GM12878 (cell line): ENCODE measurements around the gene SEC16B. TPM values are rescaled to one million over a fixed set of nuclear protein-coding genes. Genes with fewer than 3 reads are reported as not detected.

ENCODE experiments used
- ATAC-seq: fragments of 200-7000 bp; cut with Tn5 transposase; 3 replicates; pipeline ENCODE4 v1.9.1; 2020; ENCODE audit warnings: mild to moderate bottlenecking, moderate library complexity
- BruUV-seq: library from RNA; stranded (reverse); fragments of 400-500 nt; replicated peaks from 2 replicates; lab custom pipeline; 2021; lab: Mats Ljungman, UMichigan
- CTCF ChIA-PET: fragments of 300-600 bp; sonication (Branson Sonifier 250); formaldehyde crosslinking; extraction: SDS; loops from one replicate; lab custom pipeline; 2021; ENCODE audit warnings: inconsistent platforms; lab: Yijun Ruan, JAX
- POLR2A ChIA-PET: fragments of 350-600 bp; formaldehyde crosslinking; extraction: SDS; loops from one replicate; lab custom pipeline; 2021; ENCODE audit warnings: inconsistent platforms; lab: Charles Lee
- RAD21 ChIA-PET: fragments of 300-600 bp; sonication (Branson Sonifier 250); formaldehyde crosslinking; loops from one replicate; lab custom pipeline; 2023; ENCODE audit warnings: antibody characterized with exemption; ENCODE audit not compliant: unreplicated experiment; lab: Charles Lee
- SMC1A ChIA-PET: fragments of 300-600 bp; sonication (Branson Sonifier 250); formaldehyde crosslinking; loops from one replicate; lab custom pipeline; 2023; ENCODE audit not compliant: unreplicated experiment, uncharacterized antibody; lab: Charles Lee
- DNase-seq: peaks from one replicate; pipeline ENCODE4 v3.0.0-alpha.2; 2011; ENCODE audit warnings: low read depth, low spot score
- FAIRE-seq: peaks from 3 replicates; lab custom pipeline; 2011; peaks lifted over from hg19 to GRCh38; lab: Jason Lieb, UNC
- H2AFZ ChIP-seq: 2 replicates; pipeline ENCODE4 v1.6.0; 2011; ENCODE audit warnings: low read depth, low read length, control low read depth; ENCODE audit not compliant: control insufficient read depth
- H3K27ac ChIP-seq: 2 replicates; pipeline ENCODE4 v1.5.1; 2011; ENCODE audit warnings: control low read depth; ENCODE audit not compliant: control insufficient read depth, insufficient read depth
- H3K27me3 ChIP-seq, 2 experiments: replicated peaks in 1 of 2; 2 replicates each; pipeline versions ENCODE4 v1.6.0 to v1.6.1; 2011; ENCODE audit warnings: low read length in 1 of 2; ENCODE audit not compliant: control insufficient read depth in 2 of 2, insufficient read depth in 2 of 2
- H3K36me3 ChIP-seq, 2 experiments: 2 replicates each; pipeline ENCODE4 v1.5.1; 2011; ENCODE audit warnings: low read length in 1 of 2; ENCODE audit not compliant: control insufficient read depth in 2 of 2, insufficient read depth in 2 of 2
- H3K4me1 ChIP-seq: 2 replicates; pipeline ENCODE4 v1.6.1; 2011; ENCODE audit warnings: mild to moderate bottlenecking, low read length, moderate library complexity, mixed read lengths; ENCODE audit not compliant: control insufficient read depth, insufficient read depth
- H3K4me2 ChIP-seq: 2 replicates; pipeline ENCODE4 v1.6.0; 2011; ENCODE audit warnings: control low read depth; ENCODE audit not compliant: control insufficient read depth, insufficient read depth
- H3K4me3 ChIP-seq: fragments of 200-600 bp; sonication (generic); 2 replicates; pipeline ENCODE4 v1.5.1; 2016
- H3K79me2 ChIP-seq: 2 replicates; pipeline ENCODE4 v1.6.0; 2011; ENCODE audit warnings: low read length; ENCODE audit not compliant: control insufficient read depth, insufficient read depth
- H3K9ac ChIP-seq: 2 replicates; pipeline ENCODE4 v1.8.0; 2011; ENCODE audit warnings: low read length, control low read depth, mixed read lengths; ENCODE audit not compliant: control insufficient read depth, insufficient read depth
- H3K9me3 ChIP-seq: replicated peaks from 3 replicates; pipeline ENCODE4 v1.5.1; 2011; ENCODE audit warnings: mild to moderate bottlenecking, low read length; ENCODE audit not compliant: control insufficient read depth, insufficient read depth
- H4K20me1 ChIP-seq: 2 replicates; pipeline ENCODE4 v1.6.0; 2011; ENCODE audit not compliant: control insufficient read depth, insufficient read depth
- CEBPZ ChIP-seq: fragments of 150-350 bp; IDR thresholded peaks from 2 replicates; pipeline ENCODE4 v1.6.1; 2016; ENCODE audit warnings: low read depth, low read length
- CHD4 ChIP-seq: fragments of 200-600 bp; sonication (generic); IDR thresholded peaks from 2 replicates; pipeline ENCODE4 v1.6.1; 2016; ENCODE audit warnings: mild to moderate bottlenecking
- FOS ChIP-seq: IDR thresholded peaks from 3 replicates; pipeline ENCODE4 v1.6.1; 2011; ENCODE audit warnings: borderline replicate concordance; ENCODE audit not compliant: insufficient read length; ENCODE audit errors: extremely low read depth
- HDAC2 ChIP-seq: fragments of 200-600 bp; sonication (generic); IDR thresholded peaks from 2 replicates; pipeline ENCODE4 v1.6.1; 2017
- IRF4 ChIP-seq: IDR thresholded peaks from 2 replicates; pipeline ENCODE4 v1.6.1; 2011; ENCODE audit warnings: low read depth, low read length
- KLF5 ChIP-seq: fragments of 450-650 bp; IDR thresholded peaks from 2 replicates; pipeline ENCODE4 v1.6.1; 2014; ENCODE audit warnings: mild to moderate bottlenecking; ENCODE audit not compliant: partially characterized antibody
- LARP7 ChIP-seq: fragments of 450-650 bp; IDR thresholded peaks from 2 replicates; pipeline ENCODE4 v1.6.1; 2017; ENCODE audit warnings: mild to moderate bottlenecking
- MEF2B ChIP-seq: fragments of 450-650 bp; IDR thresholded peaks from 2 replicates; pipeline ENCODE4 v1.6.1; 2018; ENCODE audit warnings: mild to moderate bottlenecking, moderate library complexity; ENCODE audit not compliant: partially characterized antibody, poor library complexity, severe bottlenecking
- MLLT1 ChIP-seq: fragments of 450-650 bp; IDR thresholded peaks from 2 replicates; pipeline ENCODE4 v1.6.1; 2016; ENCODE audit warnings: mild to moderate bottlenecking
- NBN ChIP-seq: fragments of 450-650 bp; IDR thresholded peaks from 2 replicates; pipeline ENCODE4 v1.6.1; 2016
- NR2C1 ChIP-seq: fragments of 450-650 bp; IDR thresholded peaks from 2 replicates; pipeline ENCODE4 v1.6.1; 2017; ENCODE audit warnings: antibody characterized with exemption, mild to moderate bottlenecking, moderate library complexity
- NR2F1 ChIP-seq: fragments of 450-650 bp; conservative IDR thresholded peaks from 2 replicates; pipeline ENCODE4 v1.6.1; 2017; ENCODE audit warnings: mild to moderate bottlenecking
- RCOR1 ChIP-seq: conservative IDR thresholded peaks from 2 replicates; pipeline ENCODE4 v1.6.1; 2012; ENCODE audit warnings: low read depth, low read length, improper control_type of control experiment
- RELB ChIP-seq: fragments of 450-650 bp; IDR thresholded peaks from 2 replicates; pipeline ENCODE4 v1.6.1; 2017; ENCODE audit warnings: low read depth, mild to moderate bottlenecking, moderate library complexity
- TCF12 ChIP-seq: IDR thresholded peaks from 2 replicates; pipeline ENCODE4 v1.6.1; 2011; ENCODE audit warnings: low read depth, mild to moderate bottlenecking, low read length
- WRNIP1 ChIP-seq: IDR thresholded peaks from 2 replicates; pipeline ENCODE4 v1.6.1; 2011; ENCODE audit warnings: low read depth, low read length, improper control_type of control experiment, borderline replicate concordance
- YBX1 ChIP-seq: fragments of 450-650 bp; IDR thresholded peaks from 2 replicates; pipeline ENCODE4 v1.6.1; 2016; ENCODE audit warnings: antibody characterized with exemption
- ZBED1 ChIP-seq: IDR thresholded peaks from 2 replicates; pipeline ENCODE4 v1.6.1; 2016; ENCODE audit warnings: borderline replicate concordance
- WGBS: methylation state at CpG from one replicate; pipeline ENCODE4 v1.1.6; 2016; ENCODE audit warnings: low lambda C conversion rate; ENCODE audit not compliant: insufficient replicate concordance, insufficient coverage; ENCODE audit errors: missing lambda C conversion rate; 5-methylcytosine and 5-hydroxymethylcytosine counted together
- in situ Hi-C: fragments of 300-500 bp; cut with MboI; formaldehyde crosslinking; loops from 9 replicates; pipeline ENCODE4 v1.14.3; 2018; ENCODE audit warnings: mixed read lengths
- intact Hi-C: fragments of 100-400 bp; cut with micrococcal nuclease; formaldehyde crosslinking; loops from one replicate; pipeline ENCODE4 v1.14.2; 2022; ENCODE audit not compliant: unreplicated experiment
- polyA plus RNA-seq, 11 experiments: library from polyadenylated mRNA; depleted of rRNA in 4 of 11; unstranded in 6 of 11; stranded (reverse) in 5 of 11; fragments of >200 nt; fragmentation: Nextera tagmentation in 4 of 11; fragmentation: Illumina TruSeq in 1 of 11; extraction: Ambion mirVana in 4 of 11; extraction: Trizol in 1 of 11; gene quantifications; 1 replicate in 1 of 11; 2 replicates in 10 of 11; pipeline versions ENCODE4 v1.2.1 to v1.2.3, GENCODE V29; 2011 to 2016; ENCODE audit warnings: inconsistent platforms in 2 of 11, missing spikeins in 2 of 11, low read depth in 1 of 11
- total RNA-seq, 4 experiments: library from RNA; depleted of rRNA in 3 of 4; stranded (reverse); fragments of >200 nt in 3 of 4; fragmentation: Illumina TruSeq in 1 of 4; extraction: Trizol in 1 of 4; gene quantifications; 2 replicates each; pipeline versions ENCODE4 v1.2.1 to v1.2.3, GENCODE V29; 2013 to 2021

Gene SEC16B
- total and polyA plus RNA-seq, 10 of the 15 experiments (the other 5 are each of a cell fraction or from before 2014, with no cell fraction given): 0.10 to 0.94 (median 0.17) TPM; not detected in 2

GRCh38 chr1:177934461-177934860, 35.4 kb downstream of the SEC16B start:
- no peaks in the 10 kb centered on the region; the same call in 1 of the 2 replicates for H4K20me1 ChIP-seq
- H3K9ac ChIP-seq: no peak overlapping the region
- FAIRE-seq (no peak), DNase-seq (no peak), ATAC-seq (no peak)
- ChIA-PET CTCF (interaction anchor here (0.8 to 1.9 kb wide), 3 partner anchors 9 to 12 kb away, joined by 3 to 5 read pairs (median 4); no protein-coding TSS in a partner anchor), POLR2A (no interaction called here), RAD21 (interaction anchor here (1.8 to 2.4 kb wide), 2 partner anchors 9 to 12 kb away, joined by 4 to 9 read pairs; no protein-coding TSS in a partner anchor), SMC1A (interaction anchor here (0.6 to 1.1 kb wide), 4 partner anchors 10 to 424 kb away, joined by 3 read pairs; no protein-coding TSS in a partner anchor)
- H3K27me3 ChIP-seq: peaks cover 0 to 4% of the 10 kb centered on the region in 2 experiments
- no peak for TF ChIP-seq FOS
- TF ChIP-seq WRNIP1: no peak
- no peak for TF ChIP-seq NR2C1
- TF ChIP-seq ZBED1: no peak
- no peak for TF ChIP-seq RCOR1
- TF ChIP-seq NBN: no peak
- no peak for TF ChIP-seq CHD4
- TF ChIP-seq TCF12: no peak
- no peak for TF ChIP-seq RELB
- TF ChIP-seq KLF5: no peak
- no peak for TF ChIP-seq CEBPZ
- TF ChIP-seq IRF4: no peak
- no peak for TF ChIP-seq HDAC2
- TF ChIP-seq YBX1: no peak
- no peak for TF ChIP-seq LARP7
- TF ChIP-seq MEF2B: no peak
- TF ChIP-seq NR2F1: no peak
- TF ChIP-seq MLLT1: no peak
- no peaks in the 10 kb centered on the region for H3K79me2 ChIP-seq
- no peaks in the 10 kb centered on the region for H3K9me3 ChIP-seq
- WGBS: 29% methylated on average over 3 of the region's 3 CpGs
- no peaks in the 10 kb centered on the region for H3K36me3 ChIP-seq
- in situ Hi-C loops: no loop called here
- no peaks in the 10 kb centered on the region for H3K4me1 ChIP-seq
- no TSS peak for BruUV-seq
- no peak overlapping the region for H2AFZ ChIP-seq
- intact Hi-C loops: no loop called here
- no peak overlapping the region for H3K4me3 ChIP-seq
- no peak overlapping the region for H3K4me2 ChIP-seq
- H3K27ac ChIP-seq: no peak overlapping the region
